ENCODE results near the gene TCF3. TPM values are rescaled to one million over a fixed set of nuclear protein-coding genes. Genes with fewer than 3 reads are reported as not detected.

TCF3 gene
- polyA plus RNA-seq, 1 donor (not counting 4 experiments of a cell fraction or from before 2014, with no cell fraction given): 40.0 TPM

DNA sequence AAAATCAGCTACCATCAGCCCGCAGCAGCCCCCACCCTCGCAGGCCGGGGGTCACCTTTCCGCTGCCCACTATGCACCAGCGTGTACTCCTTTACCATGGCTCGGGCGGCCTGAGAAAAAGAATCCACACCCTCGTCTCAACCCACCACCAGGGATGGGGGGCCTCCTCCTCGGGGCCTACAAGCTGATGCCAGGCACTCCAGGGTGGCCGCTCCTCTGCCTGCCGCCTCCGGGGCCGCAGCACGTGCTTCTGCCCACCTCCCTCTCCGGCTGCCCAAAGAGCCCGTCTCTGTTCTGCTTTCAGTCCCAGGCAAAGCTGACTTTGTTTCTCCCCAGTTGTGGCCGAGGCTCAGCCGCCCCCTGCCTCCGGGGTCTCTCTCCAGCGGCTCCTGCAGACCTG, 73.2 kb downstream of the TCF3 start:
- H4K20me1 ChIP-seq (ENCODE audit: control insufficient read depth, extremely low read depth, insufficient read depth, low read length): no peaks in the 10 kb centered on the region
- H3K27me3 ChIP-seq (ENCODE audit: control insufficient read depth, extremely low read depth, insufficient read depth, low read length): no peaks in the 10 kb centered on the region
- no peaks in the 10 kb centered on the region for H3K9me1 ChIP-seq (ENCODE audit: control insufficient read depth, extremely low read depth, insufficient read depth, low read length)
- dilution Hi-C loops (cut with MboI; ENCODE audit: extremely low pct_ligation_motif_present, low sequenced_read_pairs): no loop called here
- no peak overlapping the region for H3K9ac ChIP-seq (ENCODE audit: control insufficient read depth, extremely low read depth, insufficient read depth, low read length)
- TF ChIP-seq, protein P1, sequence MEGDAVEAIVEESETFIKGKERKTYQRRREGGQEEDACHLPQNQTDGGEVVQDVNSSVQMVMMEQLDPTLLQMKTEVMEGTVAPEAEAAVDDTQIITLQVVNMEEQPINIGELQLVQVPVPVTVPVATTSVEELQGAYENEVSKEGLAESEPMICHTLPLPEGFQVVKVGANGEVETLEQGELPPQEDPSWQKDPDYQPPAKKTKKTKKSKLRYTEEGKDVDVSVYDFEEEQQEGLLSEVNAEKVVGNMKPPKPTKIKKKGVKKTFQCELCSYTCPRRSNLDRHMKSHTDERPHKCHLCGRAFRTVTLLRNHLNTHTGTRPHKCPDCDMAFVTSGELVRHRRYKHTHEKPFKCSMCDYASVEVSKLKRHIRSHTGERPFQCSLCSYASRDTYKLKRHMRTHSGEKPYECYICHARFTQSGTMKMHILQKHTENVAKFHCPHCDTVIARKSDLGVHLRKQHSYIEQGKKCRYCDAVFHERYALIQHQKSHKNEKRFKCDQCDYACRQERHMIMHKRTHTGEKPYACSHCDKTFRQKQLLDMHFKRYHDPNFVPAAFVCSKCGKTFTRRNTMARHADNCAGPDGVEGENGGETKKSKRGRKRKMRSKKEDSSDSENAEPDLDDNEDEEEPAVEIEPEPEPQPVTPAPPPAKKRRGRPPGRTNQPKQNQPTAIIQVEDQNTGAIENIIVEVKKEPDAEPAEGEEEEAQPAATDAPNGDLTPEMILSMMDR (optimal IDR thresholded peaks at IDR 0.05 in 1 of 3, IDR thresholded peaks at IDR 0.05 in 1 of 3, conservative IDR thresholded peaks at IDR 0.05 in 1 of 3; ENCODE audit: extremely low read depth in 1 of 3, insufficient read depth in 2 of 3, low read length in 3 of 3): no peak
- no peak for TF ChIP-seq EZH2 (IDR thresholded peaks at IDR 0.05; ENCODE audit: low read length)
- DNase-seq (ENCODE audit: low read depth, low spot score): no peak
- no peaks in the 10 kb centered on the region for H3K4me1 ChIP-seq (ENCODE audit: control insufficient read depth, extremely low read depth, insufficient read depth, low read length)
- no peak for FAIRE-seq
- H3K27ac ChIP-seq (ENCODE audit: control insufficient read depth, insufficient read depth, low read length): no peak overlapping the region
- peaks cover 5 to 23% of the 10 kb centered on the region in 2 experiments for H3K36me3 ChIP-seq (ENCODE audit: control insufficient read depth in 2 of 2, extremely low read depth in 1 of 2, insufficient read depth in 2 of 2, low read length in 2 of 2)
- no peaks in the 10 kb centered on the region for H3K79me2 ChIP-seq (ENCODE audit: control insufficient read depth, insufficient read depth, low read length)
- H3K4me3 ChIP-seq (ENCODE audit: control insufficient read depth in 2 of 3, extremely low read depth in 1 of 3, insufficient read depth in 2 of 3, low read depth in 1 of 3, low read length in 3 of 3): no peak overlapping the region
- no peak overlapping the region for H2AFZ ChIP-seq (ENCODE audit: control insufficient read depth, low read length)
- H3K9me3 ChIP-seq (ENCODE audit: control insufficient read depth, low read depth, low read length): no peaks in the 10 kb centered on the region
- H3K4me2 ChIP-seq (ENCODE audit: control insufficient read depth, extremely low read depth, insufficient read depth, low read depth, low read length): no peak overlapping the region

DNA sequence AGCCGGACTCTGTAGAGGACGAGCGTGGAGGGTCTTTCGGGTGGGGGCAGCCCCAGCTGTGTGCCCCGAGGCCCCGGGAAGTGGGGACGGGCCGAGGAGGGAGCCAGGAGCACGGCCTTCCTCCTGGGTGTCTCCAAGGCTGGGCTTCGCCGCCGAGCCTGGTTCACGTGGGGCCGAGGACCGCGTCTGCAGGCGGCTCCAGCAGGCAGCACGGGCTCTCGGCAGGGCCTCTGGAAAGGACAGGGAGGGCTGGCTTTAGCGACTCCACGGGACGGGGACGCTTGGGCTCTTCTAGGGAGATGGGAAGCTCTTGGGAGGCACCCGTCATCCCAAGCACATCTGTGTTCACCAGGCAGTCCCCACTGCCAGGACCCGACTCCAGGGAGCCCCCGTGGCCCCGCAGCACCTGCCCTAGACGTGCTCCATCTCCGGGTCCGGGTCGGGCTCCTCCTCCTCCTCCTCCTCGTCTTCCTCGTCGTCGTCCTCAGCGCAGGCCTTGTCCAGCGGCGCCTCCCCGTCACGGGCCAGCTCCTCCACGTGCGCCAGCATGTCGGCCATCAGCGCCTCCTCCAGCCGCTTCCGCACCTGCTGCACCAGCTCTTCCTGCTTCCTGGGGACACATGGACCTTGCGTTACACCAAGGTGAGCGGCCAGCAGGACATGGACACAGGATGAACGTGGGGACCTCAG, 74.3 kb downstream of the TCF3 start:
- Histone ChIP-seq H3K27me3 (ENCODE audit: control insufficient read depth, extremely low read depth, insufficient read depth, low read length) (no peaks in the 10 kb centered on the region), H3K4me3 (ENCODE audit: control insufficient read depth in 2 of 3, extremely low read depth in 1 of 3, insufficient read depth in 2 of 3, low read depth in 1 of 3, low read length in 3 of 3) (no peak overlapping the region), H3K4me2 (ENCODE audit: control insufficient read depth, extremely low read depth, insufficient read depth, low read depth, low read length) (no peak overlapping the region), H3K9ac (ENCODE audit: control insufficient read depth, extremely low read depth, insufficient read depth, low read length) (no peak overlapping the region), H3K9me3 (ENCODE audit: control insufficient read depth, low read depth, low read length) (no peaks in the 10 kb centered on the region), H3K79me2 (ENCODE audit: control insufficient read depth, insufficient read depth, low read length) (no peaks in the 10 kb centered on the region), H3K36me3 (ENCODE audit: control insufficient read depth in 2 of 2, extremely low read depth in 1 of 2, insufficient read depth in 2 of 2, low read length in 2 of 2) (peaks cover 5 to 18% of the 10 kb centered on the region in 2 experiments), H3K4me1 (ENCODE audit: control insufficient read depth, extremely low read depth, insufficient read depth, low read length) (no peaks in the 10 kb centered on the region), H4K20me1 (ENCODE audit: control insufficient read depth, extremely low read depth, insufficient read depth, low read length) (no peaks in the 10 kb centered on the region), H3K27ac (ENCODE audit: control insufficient read depth, insufficient read depth, low read length) (no peak overlapping the region), H3K9me1 (ENCODE audit: control insufficient read depth, extremely low read depth, insufficient read depth, low read length) (no peaks in the 10 kb centered on the region), H2AFZ (ENCODE audit: control insufficient read depth, low read length) (no peak overlapping the region)
- FAIRE-seq (no peak), DNase-seq (ENCODE audit: low read depth, low spot score) (no peak)
- no peak for TF ChIP-seq EZH2 (IDR thresholded peaks at IDR 0.05; ENCODE audit: low read length)
- TF ChIP-seq, protein P1 (optimal IDR thresholded peaks at IDR 0.05 in 1 of 3, IDR thresholded peaks at IDR 0.05 in 1 of 3, conservative IDR thresholded peaks at IDR 0.05 in 1 of 3; ENCODE audit: extremely low read depth in 1 of 3, insufficient read depth in 2 of 3, low read length in 3 of 3): no peak
- dilution Hi-C loops (cut with MboI; ENCODE audit: extremely low pct_ligation_motif_present, low sequenced_read_pairs): no loop called here

Data from keratinocyte (primary cell).